GM10266 (cell line): ENCODE results near the gene C5orf47.
A peak's percentile ranks its signal among the peaks of the same experiment; 100 is the strongest.

Source experiments
- DNase-seq: peaks from one replicate; pipeline ENCODE4 v3.0.0; 2012; ENCODE audit errors: extremely low spot score
- TF ChIP-seq, protein P1 (sequence below): IDR thresholded peaks from 2 replicates; pipeline ENCODE4 v1.5.1; 2012; ENCODE audit warnings: mild to moderate bottlenecking, low read depth; ENCODE audit not compliant: control insufficient read depth, insufficient read depth; ENCODE audit errors: missing control alignments

The C5orf47 gene

DNA sequence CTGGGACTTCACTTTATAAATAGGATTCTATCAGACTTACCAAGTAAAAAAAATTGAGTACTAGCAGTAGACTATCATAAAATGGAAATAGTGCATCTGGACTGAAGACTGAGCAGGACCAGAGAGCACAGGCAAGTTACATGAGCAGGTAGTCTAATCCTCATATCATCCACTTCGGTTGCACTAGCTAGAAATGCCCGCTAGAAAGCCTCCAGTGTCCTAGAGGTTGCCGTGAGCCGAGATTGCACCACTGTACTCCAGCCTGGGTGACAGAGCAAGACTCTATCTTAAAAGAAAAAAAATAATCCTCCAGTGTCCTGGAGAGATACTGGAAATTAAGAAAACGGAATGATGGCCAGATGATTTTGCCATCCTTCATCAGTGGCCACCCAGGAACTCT is 20.0 kb downstream of the C5orf47 start:
- TF ChIP-seq, protein P1, sequence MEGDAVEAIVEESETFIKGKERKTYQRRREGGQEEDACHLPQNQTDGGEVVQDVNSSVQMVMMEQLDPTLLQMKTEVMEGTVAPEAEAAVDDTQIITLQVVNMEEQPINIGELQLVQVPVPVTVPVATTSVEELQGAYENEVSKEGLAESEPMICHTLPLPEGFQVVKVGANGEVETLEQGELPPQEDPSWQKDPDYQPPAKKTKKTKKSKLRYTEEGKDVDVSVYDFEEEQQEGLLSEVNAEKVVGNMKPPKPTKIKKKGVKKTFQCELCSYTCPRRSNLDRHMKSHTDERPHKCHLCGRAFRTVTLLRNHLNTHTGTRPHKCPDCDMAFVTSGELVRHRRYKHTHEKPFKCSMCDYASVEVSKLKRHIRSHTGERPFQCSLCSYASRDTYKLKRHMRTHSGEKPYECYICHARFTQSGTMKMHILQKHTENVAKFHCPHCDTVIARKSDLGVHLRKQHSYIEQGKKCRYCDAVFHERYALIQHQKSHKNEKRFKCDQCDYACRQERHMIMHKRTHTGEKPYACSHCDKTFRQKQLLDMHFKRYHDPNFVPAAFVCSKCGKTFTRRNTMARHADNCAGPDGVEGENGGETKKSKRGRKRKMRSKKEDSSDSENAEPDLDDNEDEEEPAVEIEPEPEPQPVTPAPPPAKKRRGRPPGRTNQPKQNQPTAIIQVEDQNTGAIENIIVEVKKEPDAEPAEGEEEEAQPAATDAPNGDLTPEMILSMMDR = no peak
- no peak for DNase-seq

- DNase-seq = no peak
- TF ChIP-seq, protein P1 = no peak
Observed at GRCh38 chr5:174010365-174010764, 21.4 kb downstream of the C5orf47 start.

DNA sequence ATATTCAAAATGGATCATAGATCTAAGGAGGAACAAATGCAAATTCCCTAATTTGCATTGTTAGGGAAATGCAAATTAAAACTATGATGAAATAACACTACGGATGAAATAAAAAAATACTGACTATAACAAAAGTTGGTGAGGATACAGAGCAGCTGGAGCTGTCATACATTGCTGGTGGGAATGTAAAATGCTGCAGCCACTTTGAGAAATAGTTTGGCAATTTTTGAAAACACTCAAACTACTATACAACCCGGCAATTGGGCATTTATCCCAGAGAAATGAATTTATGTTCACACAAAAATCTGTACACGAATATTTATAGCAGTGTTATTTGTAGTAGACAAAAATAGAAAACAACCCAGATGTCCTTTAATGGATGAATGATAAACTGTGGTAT is 22.5 kb downstream of the C5orf47 start:
- TF ChIP-seq, protein P1 = no peak
- DNase-seq = no peak

- TF ChIP-seq, protein P1 = peak; percentile 62
- peak; percentile 40 for DNase-seq
Observed at GRCh38 chr5:174020069-174020927, 31.3 kb downstream of the C5orf47 start.

GRCh38 chr5:174020928-174021304 is 31.9 kb downstream of the C5orf47 start:
- TF ChIP-seq, protein P1 = no peak
- DNase-seq = no peak

GRCh38 chr5:174022384-174023095 is 33.6 kb downstream of the C5orf47 start:
- TF ChIP-seq, protein P1 = no peak
- no peak for DNase-seq

- no peak for DNase-seq
- TF ChIP-seq, protein P1 = no peak
Observed at GRCh38 chr5:174030286-174030685, 41.3 kb downstream of the C5orf47 start.
